ENCODE measurements around the gene EFNB1.

The EFNB1 gene

GRCh38 chrX:68827848-68828624 is 785 bp upstream of the EFNB1 start:
- peak; percentile 73 for DNase-seq (ENCODE audit: low spot score)

- DNase-seq (ENCODE audit: low spot score), result peak; percentile 16
Observed at GRCh38 chrX:68829582-68830418, 979 bp downstream of the EFNB1 start.

DNA sequence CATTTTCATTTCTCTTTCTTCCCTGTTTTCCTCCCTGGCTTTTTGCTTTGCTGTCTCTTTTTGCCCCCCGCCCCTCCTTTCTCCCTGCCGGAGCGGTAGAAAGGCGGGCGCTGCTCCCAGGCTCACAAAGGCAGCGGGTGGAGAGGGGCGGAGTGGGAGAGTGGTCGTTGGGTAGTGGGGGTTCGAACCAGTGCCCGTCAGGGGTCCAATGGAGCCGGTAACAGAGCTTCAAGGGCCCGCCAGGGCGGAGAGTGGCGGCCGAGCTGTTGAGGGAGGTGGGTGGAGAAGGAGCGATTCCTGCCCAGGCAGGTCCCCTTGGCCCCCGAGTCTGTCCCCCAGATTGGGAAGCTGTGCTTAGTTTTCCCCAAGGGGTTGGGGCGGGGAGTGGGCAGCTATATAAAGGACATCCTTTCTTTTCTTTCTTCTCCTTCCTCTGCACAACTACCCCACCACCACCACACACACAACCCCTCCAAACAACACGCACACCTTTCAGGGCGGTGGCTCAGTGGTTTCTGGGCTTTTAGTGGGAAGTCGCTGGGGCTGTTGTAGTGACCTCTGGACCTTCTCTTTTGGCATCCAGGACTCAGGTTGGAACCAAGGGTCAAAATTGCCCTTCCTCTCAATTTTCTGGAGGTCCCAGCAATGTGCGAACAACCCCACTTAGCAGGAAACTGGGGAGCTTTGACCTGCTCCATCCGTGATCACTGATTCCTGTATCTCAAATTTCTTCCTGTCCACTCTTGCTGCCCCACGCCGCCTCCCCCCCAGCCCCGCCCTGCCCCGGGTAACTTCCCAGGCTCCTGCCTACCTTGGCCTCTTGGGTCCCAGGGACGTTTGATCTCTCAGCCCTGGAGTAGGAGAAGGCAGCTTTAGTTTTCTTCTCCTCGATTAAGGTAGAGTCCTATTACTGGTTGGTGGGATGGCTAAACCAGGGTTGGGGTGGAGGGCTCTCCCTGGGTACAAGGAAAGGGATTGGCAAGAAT is 1.9 kb downstream of the EFNB1 start:
- peak; percentile 26 for DNase-seq (ENCODE audit: low spot score)

- no peak for DNase-seq (ENCODE audit: low spot score)
Observed at GRCh38 chrX:68831405-68832100, 2.7 kb downstream of the EFNB1 start.

GRCh38 chrX:68832101-68832416 is 3.2 kb downstream of the EFNB1 start:
- DNase-seq (ENCODE audit: low spot score), result peak; percentile 51

GRCh38 chrX:68832516-68833447 is 4.0 kb downstream of the EFNB1 start:
- no peak for DNase-seq (ENCODE audit: low spot score)

DNA sequence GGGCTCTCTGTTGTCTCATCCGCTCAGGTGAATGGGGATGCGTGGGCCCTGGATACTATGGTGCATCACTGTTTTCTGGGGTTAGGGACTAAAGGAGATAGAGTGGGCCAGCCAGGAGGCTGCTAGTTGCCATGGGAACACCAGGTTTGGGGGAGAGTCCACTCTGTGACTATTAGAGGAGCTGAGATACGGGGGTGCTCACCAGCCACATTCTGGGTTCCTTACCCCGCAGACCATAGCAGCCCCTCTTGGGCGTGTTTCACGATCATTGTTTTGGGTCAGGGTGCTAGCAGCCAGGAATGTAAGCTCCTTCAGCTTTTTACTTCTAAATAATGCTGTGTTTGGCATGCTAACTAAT is 4.6 kb downstream of the EFNB1 start:
- DNase-seq (ENCODE audit: low spot score), result no peak

DNA sequence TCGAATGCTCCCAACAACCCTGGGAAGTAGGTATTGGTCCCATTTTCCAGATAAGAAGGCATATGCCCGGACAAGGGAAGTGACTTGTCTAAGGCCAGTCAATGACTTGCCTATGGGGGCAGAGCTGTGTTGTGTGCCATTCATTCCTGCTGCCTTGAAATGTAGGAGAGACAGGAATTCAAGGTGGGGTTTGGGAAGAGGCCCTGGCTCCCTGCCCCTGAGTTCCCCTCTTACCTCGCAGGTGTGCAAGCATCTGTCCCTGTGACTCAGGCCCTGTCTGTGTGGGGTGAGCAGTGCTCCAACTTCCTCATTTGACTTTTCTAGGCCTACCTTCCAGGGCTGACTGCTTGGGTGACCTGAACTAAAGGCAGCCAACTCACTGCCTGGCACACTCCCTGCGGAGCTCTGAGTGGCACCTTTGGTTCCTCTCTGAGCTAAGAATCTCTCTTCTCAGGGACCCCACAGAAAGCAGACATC is 5.1 kb downstream of the EFNB1 start:
- peak; percentile 46 for DNase-seq (ENCODE audit: low spot score)

DNA sequence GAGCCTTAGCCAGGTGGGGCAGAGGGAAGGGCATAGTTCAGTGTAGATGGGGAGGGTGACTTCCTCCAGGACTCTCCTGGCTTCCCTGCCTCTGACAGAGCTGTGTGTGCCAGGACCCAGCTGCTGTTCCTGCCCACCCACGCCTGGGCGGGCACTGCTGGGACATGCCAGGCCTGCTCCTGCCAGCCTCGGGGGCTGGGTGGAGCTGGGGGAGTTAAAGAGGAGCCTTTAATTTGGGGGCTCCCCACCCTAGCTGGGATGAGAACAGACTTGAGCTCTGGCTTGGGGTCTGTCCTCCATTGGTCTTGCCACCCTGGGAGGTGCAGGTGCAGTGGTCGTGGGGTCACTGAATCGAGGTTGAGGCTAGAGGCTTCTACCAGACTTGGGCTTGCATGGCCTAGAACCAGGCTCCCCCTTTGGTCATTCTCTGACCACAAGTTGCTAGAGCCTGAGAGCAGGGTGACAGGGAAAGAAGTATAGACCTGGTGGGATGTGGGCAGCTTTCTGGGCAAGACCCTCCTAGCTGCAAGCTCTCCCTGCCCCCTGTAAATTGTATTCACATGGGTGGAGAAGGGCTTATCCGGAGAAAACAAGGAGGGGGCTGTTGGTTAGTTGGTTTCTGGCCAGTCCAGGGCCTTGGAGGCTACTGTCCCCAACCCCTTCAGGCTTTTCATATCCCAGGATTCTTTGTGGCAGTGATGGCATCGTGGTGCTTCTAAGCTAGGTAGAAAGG is 5.7 kb downstream of the EFNB1 start:
- DNase-seq (ENCODE audit: low spot score), result no peak

GRCh38 chrX:68835104-68835442 is 6.3 kb downstream of the EFNB1 start:
- no peak for DNase-seq (ENCODE audit: low spot score)

GRCh38 chrX:68835468-68835867 is 6.6 kb downstream of the EFNB1 start:
- DNase-seq (ENCODE audit: low spot score), result no peak

DNA sequence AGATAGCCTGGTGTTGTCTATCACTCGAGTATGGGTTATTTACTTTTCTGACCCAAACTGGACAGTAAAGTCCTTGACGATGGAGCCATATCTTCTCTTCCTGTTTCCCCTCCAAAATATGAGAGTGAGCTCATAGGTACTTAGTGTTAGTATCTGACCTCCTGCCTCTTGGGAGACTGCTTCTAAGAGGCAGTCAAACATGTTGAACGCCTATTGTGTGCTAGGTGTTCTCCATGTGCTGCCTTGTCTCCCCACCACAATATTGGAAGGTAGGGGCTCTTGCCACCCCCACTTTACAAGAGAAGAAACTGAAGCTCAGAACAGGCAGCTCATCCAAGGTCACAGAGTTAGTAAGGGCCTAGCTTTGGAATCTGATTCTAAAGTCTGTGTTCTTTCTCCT is 8.3 kb downstream of the EFNB1 start:
- no peak for DNase-seq (ENCODE audit: low spot score)

GRCh38 chrX:68838571-68838910 is 9.7 kb downstream of the EFNB1 start:
- DNase-seq (ENCODE audit: low spot score), result no peak

DNA sequence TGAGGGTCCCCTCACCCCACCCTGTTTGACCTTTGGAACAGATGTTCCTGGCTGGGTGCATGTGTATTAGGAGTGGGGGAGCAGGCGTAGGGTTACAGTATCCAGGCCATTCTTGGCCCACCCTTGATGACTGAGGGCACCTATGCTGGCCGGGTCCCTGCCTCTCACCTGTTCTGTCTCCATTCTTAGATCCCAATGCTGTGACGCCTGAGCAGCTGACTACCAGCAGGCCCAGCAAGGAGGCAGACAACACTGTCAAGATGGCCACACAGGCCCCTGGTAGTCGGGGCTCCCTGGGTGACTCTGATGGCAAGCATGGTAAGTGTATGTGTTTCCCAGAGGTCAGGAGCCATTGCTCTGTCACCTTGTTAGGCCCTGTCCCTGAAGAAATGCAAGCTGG is 10.9 kb downstream of the EFNB1 start:
- DNase-seq (ENCODE audit: low spot score), result no peak

GRCh38 chrX:68840256-68840655 is 11.4 kb downstream of the EFNB1 start:
- DNase-seq (ENCODE audit: low spot score), result no peak

GRCh38 chrX:68841251-68842049 is 12.6 kb downstream of the EFNB1 start:
- DNase-seq (ENCODE audit: low spot score), result no peak

DNA sequence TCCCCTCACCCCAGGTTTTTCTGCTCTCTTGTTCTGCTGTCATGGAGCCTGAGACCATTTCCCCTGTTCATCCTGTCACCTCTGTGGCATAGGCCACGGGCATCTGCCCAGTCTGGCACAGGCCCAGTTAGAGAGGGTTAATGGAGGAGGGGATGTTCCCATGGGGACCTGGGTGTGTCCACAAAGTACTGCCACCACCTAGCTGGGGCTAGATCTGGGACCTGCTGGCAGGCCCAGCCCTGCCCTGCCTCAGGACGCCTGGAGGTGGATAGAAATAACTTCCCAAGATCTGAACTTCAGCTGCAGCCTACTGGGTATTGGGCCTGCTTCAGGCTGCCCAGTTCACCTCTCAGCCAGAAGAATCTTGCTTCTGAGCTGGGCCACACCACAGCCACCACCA is 13.5 kb downstream of the EFNB1 start:
- no peak for DNase-seq (ENCODE audit: low spot score)

GRCh38 chrX:68842781-68843581 is 14.2 kb downstream of the EFNB1 start:
- DNase-seq (ENCODE audit: low spot score), result no peak

Data from SW480 (cell line).